ENCODE data around the gene OR9Q1. TPM values are rescaled to one million over a fixed set of nuclear protein-coding genes. Genes with fewer than 3 reads are reported as not detected.

OR9Q1 gene
- total RNA-seq, 4 donors from 2014 or later = 0.29 TPM; not detected in 3

DNA sequence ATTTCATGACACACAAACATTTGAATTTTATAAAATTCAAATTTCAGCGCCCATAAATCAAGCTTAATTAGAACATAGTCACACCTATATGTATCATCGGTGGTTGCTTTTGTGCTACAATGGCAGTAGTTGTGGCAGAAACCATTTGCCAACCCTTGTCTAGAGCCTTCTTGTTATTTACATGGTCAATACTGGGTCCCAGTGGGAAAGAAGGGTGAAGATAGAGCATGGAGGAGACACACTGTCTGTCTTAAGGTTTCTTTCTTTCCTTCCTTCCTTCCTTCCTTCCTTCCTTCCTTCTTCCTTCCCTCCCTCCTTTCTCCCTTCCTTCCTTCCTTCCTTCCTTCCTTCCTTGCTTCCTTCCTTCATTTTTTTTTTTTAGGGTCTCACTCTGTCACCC is 10.8 kb downstream of the OR9Q1 start:
- Histone ChIP-seq H3K27me3 (no peaks in the 10 kb centered on the region), H3K27ac (no peak overlapping the region), H3K9me3 (peaks cover 6% of the 10 kb centered on the region), H3K4me1 (no peaks in the 10 kb centered on the region), H3K36me3 (no peaks in the 10 kb centered on the region), H3K4me3 (no peak overlapping the region)
- DNase-seq (ENCODE audit: low spot score in 2 of 2) = no peak
- TF ChIP-seq EP300 (IDR thresholded peaks at IDR 0.05) (no peak), POLR2A (IDR thresholded peaks at IDR 0.05) (no peak)
- WGBS = 75% methylated on average over 2 of the region's 2 CpGs

DNA sequence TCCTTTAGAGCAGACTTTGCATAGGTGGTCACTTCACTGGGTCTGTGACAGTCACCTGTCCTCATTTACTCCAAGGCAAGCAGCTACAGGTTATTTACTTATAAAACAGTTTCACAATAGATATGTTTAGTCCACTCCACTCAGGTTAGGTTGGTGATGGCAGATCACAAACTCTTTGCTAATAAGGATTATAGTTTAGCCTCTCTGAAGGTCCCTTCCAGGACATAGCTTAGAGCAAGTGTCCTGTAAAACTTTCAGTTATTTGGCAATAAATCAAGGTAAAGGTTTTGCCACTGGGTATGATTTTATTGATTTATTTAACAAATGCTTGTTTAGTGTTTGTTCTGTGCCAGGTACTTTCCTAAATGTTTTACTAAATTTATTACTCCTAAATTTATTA is 15.9 kb downstream of the OR9Q1 start:
- Histone ChIP-seq H3K4me3 (no peak overlapping the region), H3K27me3 (no peaks in the 10 kb centered on the region), H3K27ac (no peak overlapping the region), H3K4me1 (no peaks in the 10 kb centered on the region), H3K9me3 (peaks cover 6% of the 10 kb centered on the region), H3K36me3 (no peaks in the 10 kb centered on the region)
- TF ChIP-seq POLR2A (IDR thresholded peaks at IDR 0.05) (no peak), EP300 (IDR thresholded peaks at IDR 0.05) (no peak), POLR2AphosphoS5 (IDR thresholded peaks at IDR 0.05) (no peak)
- TF ChIP-seq, protein P1, sequence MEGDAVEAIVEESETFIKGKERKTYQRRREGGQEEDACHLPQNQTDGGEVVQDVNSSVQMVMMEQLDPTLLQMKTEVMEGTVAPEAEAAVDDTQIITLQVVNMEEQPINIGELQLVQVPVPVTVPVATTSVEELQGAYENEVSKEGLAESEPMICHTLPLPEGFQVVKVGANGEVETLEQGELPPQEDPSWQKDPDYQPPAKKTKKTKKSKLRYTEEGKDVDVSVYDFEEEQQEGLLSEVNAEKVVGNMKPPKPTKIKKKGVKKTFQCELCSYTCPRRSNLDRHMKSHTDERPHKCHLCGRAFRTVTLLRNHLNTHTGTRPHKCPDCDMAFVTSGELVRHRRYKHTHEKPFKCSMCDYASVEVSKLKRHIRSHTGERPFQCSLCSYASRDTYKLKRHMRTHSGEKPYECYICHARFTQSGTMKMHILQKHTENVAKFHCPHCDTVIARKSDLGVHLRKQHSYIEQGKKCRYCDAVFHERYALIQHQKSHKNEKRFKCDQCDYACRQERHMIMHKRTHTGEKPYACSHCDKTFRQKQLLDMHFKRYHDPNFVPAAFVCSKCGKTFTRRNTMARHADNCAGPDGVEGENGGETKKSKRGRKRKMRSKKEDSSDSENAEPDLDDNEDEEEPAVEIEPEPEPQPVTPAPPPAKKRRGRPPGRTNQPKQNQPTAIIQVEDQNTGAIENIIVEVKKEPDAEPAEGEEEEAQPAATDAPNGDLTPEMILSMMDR (IDR thresholded peaks at IDR 0.05) = no peak
- no peak for DNase-seq (ENCODE audit: low spot score in 2 of 2)

DNA sequence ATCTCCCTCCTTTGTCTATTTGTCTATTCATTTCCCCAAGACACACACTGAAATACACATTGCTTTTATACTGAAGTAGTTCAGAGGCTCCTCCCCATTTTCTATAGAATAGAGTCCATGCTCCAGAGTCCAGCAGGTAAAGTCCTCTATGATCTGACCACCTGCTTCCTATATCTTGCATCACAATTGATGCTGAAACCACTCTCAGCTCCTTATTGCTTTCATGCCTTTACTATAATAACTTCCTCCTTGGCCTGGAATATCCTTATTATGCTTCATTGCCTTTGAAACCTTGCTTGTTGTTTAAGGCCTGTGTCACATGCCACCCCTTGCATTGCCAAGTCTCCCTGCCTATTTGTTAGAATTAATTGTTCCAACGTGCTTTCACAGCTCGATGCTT is 19.7 kb downstream of the OR9Q1 start:
- H3K9me3 ChIP-seq = no peaks in the 10 kb centered on the region
- no peaks in the 10 kb centered on the region for H3K27me3 ChIP-seq
- 64% methylated on average over 2 of the region's 2 CpGs for WGBS
- no peak for DNase-seq (ENCODE audit: low spot score in 2 of 2)
- H3K36me3 ChIP-seq = no peaks in the 10 kb centered on the region
- no peak for TF ChIP-seq POLR2A (IDR thresholded peaks at IDR 0.05)
- no peak for TF ChIP-seq POLR2AphosphoS5 (IDR thresholded peaks at IDR 0.05)
- TF ChIP-seq, protein P1 (IDR thresholded peaks at IDR 0.05) = no peak
- no peak for TF ChIP-seq EP300 (IDR thresholded peaks at IDR 0.05)
- no peak overlapping the region for H3K27ac ChIP-seq
- no peak overlapping the region for H3K4me3 ChIP-seq
- no peaks in the 10 kb centered on the region for H3K4me1 ChIP-seq

DNA sequence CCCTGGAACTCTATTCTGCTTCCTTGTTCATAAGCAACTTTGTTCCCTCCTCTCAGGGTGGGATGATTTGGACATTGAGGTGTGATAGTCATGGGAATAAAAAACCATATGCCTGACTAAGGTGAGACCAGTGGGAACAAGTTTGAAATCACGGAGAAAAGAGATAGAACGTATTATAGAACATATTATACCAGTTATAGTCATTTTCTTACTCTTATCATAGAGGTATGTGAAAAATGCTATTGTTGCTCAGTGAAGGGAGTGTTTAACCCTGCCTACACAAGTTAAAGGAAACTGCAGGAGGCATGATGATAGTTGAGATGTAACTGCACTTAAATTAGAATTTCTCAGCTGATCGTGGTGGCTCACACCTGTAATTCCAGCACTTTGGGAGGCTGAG is 22.6 kb downstream of the OR9Q1 start:
- WGBS = 65% methylated on average over 3 of the region's 3 CpGs
- no peak for TF ChIP-seq POLR2AphosphoS5 (IDR thresholded peaks at IDR 0.05)
- TF ChIP-seq EP300 (IDR thresholded peaks at IDR 0.05) = no peak
- TF ChIP-seq POLR2A (IDR thresholded peaks at IDR 0.05) = no peak
- TF ChIP-seq, protein P1 (IDR thresholded peaks at IDR 0.05) = no peak
- H3K27me3 ChIP-seq = no peaks in the 10 kb centered on the region

DNA sequence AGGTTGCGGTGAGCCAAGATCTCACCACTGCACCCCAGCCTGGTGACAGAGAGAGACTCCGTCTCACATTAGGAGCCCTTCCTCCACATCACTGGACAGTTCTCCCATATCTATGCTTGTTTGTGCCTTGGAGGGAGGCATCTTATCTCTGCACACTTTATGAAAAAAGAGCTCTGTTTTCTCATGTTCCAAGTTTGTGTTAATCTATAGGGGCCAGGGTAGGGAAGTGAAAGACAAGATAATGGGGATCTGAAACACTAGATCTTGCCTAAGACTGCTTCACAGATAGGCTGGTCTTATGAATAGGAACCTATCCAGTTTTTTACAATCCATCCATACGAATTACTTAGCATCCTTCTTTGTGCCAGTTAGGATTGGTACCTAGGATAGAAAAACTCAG is 24.1 kb downstream of the OR9Q1 start:
- no peaks in the 10 kb centered on the region for H3K27me3 ChIP-seq
- no peaks in the 10 kb centered on the region for H3K36me3 ChIP-seq
- H3K9me3 ChIP-seq = no peaks in the 10 kb centered on the region
- TF ChIP-seq EP300 (IDR thresholded peaks at IDR 0.05) (no peak), POLR2A (IDR thresholded peaks at IDR 0.05) (no peak), POLR2AphosphoS5 (IDR thresholded peaks at IDR 0.05) (no peak)
- TF ChIP-seq, protein P1 (IDR thresholded peaks at IDR 0.05) = no peak
- no peak overlapping the region for H3K4me3 ChIP-seq
- 84% methylated on average over 3 of the region's 3 CpGs for WGBS
- H3K4me1 ChIP-seq = no peaks in the 10 kb centered on the region
- DNase-seq (ENCODE audit: low spot score in 2 of 2) = no peak
- H3K27ac ChIP-seq = no peak overlapping the region

More for the DNA sequence above, 22.6 kb downstream of the OR9Q1 start:
- no peak overlapping the region for H3K4me3 ChIP-seq
- H3K36me3 ChIP-seq = no peaks in the 10 kb centered on the region
- DNase-seq (ENCODE audit: low spot score in 2 of 2) = no peak
- H3K4me1 ChIP-seq = no peaks in the 10 kb centered on the region
- no peaks in the 10 kb centered on the region for H3K9me3 ChIP-seq
- no peak overlapping the region for H3K27ac ChIP-seq

DNA sequence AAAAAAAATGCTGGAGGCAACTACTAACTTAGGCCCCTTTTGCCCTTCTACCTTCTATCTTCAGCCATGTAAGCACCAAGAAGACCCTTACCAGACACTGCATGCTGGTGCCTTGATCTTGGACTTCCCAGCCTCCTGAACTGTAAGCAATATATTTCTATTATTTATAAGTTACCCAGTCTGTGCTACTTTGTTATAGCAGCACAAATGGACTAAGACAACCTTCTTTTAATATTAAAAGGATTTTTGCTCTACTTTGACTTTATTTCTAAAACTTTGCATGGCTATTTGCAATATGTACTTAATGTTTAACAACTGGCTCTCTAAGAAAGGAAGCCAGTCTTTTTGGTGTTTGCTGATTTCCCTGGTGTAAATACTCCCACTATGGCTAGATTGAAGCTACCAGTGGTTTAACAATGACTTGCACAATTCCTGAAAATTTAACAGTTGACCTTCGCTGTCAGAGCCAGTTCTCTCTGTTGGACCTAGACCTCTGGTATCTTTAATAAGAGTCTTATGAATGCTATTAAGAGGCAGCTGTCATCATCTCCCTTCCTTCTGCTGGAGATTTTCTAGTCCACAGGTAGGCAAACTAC is 32.2 kb downstream of the OR9Q1 start:
- Histone ChIP-seq H3K9me3 (no peaks in the 10 kb centered on the region), H3K4me3 (no peak overlapping the region), H3K4me1 (no peaks in the 10 kb centered on the region), H3K36me3 (no peaks in the 10 kb centered on the region), H3K27ac (no peak overlapping the region), H3K27me3 (no peaks in the 10 kb centered on the region)
- DNase-seq (ENCODE audit: low spot score in 2 of 2) = no peak
- TF ChIP-seq POLR2A (IDR thresholded peaks at IDR 0.05) = no peak
- TF ChIP-seq POLR2AphosphoS5 (IDR thresholded peaks at IDR 0.05) = no peak
- TF ChIP-seq, protein P1 (IDR thresholded peaks at IDR 0.05) = no peak
- WGBS = 78% methylated on average over 1 of the region's 1 CpG
